ENCODE measurements around the gene ZFP3.
"Not testable (repeated sequence)": the region's sequence is repeated elsewhere in the genome, so short reads cannot be mapped to it uniquely, and the experiment has no call there.

DNA sequence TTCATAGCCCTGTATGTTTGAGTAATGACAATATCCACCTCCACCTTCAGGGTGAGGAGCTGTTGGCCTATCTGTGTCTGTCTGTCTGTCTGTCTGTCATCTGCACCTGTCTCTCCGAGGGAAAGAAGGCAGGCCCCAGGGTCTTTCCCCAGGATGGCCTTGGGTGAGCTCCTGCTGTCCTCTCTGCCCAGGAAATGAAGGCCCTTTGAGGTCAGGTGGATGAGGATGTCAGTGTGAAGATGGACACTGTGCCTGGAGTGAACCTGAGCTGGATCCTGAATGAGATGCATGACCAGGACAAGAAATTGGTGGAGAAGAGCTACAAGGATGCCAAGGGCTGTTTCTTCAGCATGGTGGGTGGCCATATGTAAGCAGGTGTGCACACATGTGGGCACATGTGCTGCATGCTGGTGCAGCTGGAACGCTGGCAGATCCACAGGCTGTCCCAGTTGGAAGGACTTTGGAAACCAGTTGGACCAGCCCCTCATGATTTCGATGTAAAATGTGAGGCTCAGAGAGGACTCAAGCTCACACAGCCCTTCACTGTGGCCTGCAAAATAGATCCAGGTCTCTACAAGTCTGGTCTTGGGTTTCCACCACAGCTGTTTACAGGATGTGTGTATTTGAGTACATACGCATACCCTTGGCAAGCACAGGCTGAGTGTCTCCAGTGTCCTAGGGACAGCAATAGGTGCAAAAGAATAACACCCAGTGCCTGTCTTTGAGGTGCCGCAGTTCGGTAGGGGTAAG is 42.3 kb downstream of the ZFP3 start:
- not testable (repeated sequence) for TF ChIP-seq EZH2 (IDR thresholded peaks at IDR 0.05; ENCODE audit: insufficient read depth, poor library complexity, severe bottlenecking); EZH2phosphoT487 (IDR thresholded peaks at IDR 0.05; ENCODE audit: insufficient read depth, low read depth)
